GM19043 (cell line): ENCODE data around the gene HAUS7.

Experiments used
- ATAC-seq: cut with Tn5 transposase; IDR thresholded peaks from one replicate; pipeline ENCODE4 v1.9.1; 2021; ENCODE audit warnings: low read depth; ENCODE audit not compliant: unreplicated experiment

HAUS7 gene

GRCh38 chrX:153443476-153444332 is 26.7 kb downstream of the HAUS7 start:
- ATAC-seq: no peak

- no peak for ATAC-seq
These were observed 27.9 kb downstream of the HAUS7 start for GRCh38 chrX:153442463-153442862.

DNA sequence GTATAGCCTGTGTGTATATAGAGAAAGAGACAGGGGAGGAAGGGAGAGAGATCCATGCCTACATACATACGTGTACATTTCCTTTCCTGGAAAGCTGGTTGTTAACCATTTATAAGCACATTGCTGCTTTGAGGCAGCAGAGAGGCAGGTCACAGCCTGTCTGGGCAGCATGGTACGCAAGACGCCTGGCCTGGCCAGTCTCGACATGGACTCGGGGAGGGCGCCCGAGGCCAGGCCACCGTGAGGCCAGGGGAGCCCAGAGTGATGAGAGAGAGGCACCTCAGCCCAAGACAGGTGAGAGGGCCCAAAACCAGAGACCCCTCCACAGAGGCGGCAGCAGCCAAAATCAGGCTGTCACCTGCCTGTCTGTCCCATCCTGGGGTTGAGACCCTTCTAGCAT is 28.4 kb downstream of the HAUS7 start:
- no peak for ATAC-seq

GRCh38 chrX:153441296-153441695 is 29.1 kb downstream of the HAUS7 start:
- no peak for ATAC-seq

DNA sequence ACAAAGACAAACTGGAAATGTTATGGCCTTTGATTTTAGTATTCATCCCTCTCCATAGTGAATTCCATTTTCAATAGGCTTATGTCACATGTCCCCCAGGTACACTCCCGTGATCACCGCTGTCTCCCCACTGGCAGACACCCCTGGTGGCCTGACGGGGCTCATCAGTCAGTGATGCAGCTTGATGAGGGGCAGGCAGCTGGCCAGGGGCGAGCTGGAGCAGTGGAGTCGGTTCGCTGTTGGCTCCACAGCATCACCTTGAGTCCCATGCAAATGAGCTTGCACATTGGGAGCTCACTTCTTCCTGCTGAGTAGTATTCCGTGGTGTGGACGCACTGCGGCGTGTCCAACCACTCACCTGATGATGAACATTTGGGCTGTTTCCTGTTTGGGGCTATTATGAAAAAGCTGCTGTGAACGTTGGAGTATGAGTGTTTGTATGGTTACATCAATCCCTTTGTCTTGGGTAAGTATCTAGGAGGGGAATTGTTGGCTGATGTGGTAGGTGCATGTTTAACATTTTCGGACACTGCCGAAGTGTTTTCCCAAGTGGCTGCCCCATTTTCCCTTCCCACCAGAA is 29.7 kb downstream of the HAUS7 start:
- no peak for ATAC-seq

DNA sequence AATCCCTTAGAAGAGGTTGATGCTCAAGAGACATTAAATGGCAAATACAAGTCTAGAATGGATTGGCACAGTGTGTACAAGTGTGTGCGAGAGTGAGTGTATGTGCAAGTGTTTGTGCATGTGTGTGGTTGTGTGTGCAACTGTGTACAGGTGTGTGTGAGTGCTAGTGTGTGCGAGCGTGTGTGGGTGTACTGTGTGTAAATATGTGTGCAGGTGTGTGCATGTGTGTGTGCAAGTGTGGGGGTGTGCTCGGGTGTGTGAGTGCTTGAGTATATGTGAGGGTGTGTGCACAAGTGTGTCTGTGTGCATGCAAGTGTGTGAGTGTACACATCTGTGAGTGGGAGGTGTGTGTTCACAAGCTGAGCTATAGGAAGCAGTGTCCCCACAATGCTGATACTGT is 30.4 kb downstream of the HAUS7 start:
- ATAC-seq: no peak

DNA sequence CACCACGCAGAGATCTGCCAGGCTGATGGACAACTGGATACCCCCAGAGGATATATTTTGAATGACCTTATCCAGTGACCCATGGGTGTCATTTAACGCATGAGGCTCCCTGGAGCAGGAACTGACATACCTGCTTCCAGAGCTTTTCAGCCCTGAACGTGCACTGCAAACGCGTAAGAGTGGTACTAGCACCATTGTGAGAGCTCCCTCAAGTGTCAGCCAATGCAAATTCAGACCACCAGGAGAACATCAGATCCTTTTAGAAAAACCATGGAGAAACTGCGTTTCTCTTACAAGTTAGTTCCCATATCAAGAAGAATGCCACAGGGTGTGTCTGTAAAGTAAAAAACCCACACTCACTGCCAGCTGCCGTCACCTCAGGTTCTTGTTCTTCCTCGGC is 31.8 kb downstream of the HAUS7 start:
- ATAC-seq: no peak

DNA sequence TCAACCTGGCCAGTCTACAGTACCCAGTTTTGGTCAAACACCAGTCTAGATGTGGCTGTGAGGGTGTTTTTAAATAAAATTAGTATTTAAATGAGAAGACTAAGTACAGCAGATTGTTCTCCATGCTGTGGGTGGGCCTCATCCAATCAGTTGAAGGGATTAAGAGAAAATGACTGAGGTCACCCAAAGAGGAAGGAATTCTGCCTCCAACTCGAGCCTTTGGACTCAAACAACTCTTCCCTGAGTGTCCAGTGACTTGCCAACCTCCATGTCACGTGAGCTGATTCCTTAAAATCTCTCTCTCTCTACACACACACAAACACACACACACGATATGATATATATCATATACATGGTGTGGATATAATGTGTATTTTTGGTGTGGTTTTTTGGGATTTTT is 34.5 kb downstream of the HAUS7 start:
- no peak for ATAC-seq

- ATAC-seq: no peak
These were observed 35.6 kb downstream of the HAUS7 start for GRCh38 chrX:153434801-153435200.

- no peak for ATAC-seq
These were observed 36.5 kb downstream of the HAUS7 start for GRCh38 chrX:153433781-153434285.

DNA sequence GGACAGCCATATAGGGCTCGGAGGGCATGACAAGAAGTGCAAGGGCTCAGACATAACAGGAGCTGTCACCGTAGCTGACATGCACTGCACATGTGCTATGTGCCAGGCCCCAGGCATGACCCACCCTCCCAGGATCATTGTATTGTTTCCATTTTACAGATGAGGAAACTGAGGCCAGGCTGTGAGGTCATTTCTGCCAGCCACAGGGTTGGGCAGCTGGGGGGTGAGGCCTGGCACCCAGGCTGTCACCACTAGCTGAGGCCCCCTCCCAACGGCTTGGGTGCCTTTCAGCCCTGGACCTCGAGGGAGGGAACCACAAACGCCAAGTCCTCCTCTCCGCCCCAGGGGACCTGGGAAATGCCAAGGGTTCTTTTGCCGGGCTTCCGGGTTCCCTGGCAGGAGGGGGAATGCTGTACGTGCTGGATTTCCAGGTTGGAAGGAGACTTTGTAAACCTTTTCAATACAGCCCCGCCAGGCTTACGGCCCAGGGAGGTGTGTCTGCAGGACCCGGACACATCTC is 37.2 kb downstream of the HAUS7 start:
- no peak for ATAC-seq

DNA sequence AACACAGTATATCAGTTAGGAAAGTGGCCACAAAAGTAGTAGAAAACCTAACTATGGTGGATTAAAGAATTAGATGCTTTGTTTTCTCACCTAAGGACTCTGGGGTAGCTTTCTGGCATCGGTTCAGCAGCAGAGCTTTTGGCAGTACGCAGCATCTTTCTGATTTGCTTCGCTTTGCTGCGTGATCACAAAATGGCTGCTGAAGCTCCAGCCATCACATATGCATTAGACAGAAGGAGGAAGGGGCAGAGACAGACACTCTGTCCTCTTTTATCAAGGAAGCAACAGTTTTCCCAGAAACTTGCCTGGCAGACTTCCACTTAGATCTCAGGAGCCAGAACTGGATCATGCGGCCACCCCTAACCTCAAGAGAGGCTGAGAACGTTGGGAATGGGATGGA is 39.6 kb downstream of the HAUS7 start:
- ATAC-seq: no peak

DNA sequence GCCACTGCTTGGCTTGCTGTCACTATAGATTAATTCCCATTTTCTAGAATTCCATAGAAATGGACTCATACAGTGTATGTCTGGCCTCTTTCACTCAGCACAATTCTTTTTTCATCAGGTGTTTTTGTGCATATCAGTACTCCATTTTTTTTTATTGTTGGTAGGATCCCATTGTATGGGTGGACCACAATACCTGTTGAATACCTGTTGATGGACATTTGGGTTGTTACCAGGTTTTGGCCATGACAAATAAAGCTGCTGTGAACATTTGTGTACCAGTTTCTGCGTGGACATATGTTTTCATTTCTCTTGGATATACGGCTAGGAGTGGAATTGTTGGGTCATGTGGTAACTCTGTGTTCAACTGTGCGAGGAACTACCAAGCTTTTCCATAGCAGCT is 44.2 kb downstream of the HAUS7 start:
- ATAC-seq: no peak

DNA sequence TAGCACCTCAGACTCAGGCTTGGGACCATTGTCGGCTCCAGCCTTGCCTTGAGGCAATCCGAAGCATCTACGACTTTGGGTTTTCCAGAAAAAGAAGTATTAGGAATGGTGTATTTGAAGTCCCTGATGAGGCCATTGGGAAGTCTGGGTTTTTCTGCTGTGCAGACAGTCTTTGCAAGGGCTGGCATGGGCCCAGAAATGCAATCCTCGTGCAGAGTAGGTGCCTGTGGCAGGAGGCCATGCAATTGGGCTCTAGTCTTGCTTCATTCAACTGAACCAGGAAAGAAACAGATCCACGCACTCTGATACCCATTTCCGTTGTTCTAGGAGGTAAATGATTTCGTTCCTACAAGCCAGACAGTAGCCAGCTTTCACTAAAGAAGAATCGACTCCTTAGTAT is 46.7 kb downstream of the HAUS7 start:
- no peak for ATAC-seq

- no peak for ATAC-seq
These were observed 48.5 kb downstream of the HAUS7 start for GRCh38 chrX:153421856-153422255.

GRCh38 chrX:153420851-153421599 is 49.4 kb downstream of the HAUS7 start:
- ATAC-seq: no peak

DNA sequence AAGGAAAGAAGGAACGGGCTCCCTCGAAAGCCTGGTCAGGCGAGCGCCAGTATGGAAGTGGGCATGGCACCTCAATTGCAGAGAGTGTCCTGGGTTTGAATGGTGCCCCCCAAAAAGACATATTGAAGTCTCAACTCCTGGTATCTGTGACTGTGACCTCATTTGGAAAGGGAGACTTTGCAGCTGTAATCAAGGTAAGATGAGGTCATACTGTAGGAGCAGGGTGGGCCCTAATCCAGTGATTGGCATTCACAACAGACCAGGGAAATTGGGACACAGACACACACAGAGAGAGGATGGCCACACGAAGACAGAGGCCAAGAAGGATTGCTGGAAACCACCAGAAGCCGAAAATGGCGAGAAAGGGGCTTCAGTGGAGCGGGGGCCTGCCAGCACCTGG is 52.7 kb downstream of the HAUS7 start:
- ATAC-seq: no peak

- ATAC-seq: no peak
These were observed 53.5 kb downstream of the HAUS7 start for GRCh38 chrX:153416781-153417450.

DNA sequence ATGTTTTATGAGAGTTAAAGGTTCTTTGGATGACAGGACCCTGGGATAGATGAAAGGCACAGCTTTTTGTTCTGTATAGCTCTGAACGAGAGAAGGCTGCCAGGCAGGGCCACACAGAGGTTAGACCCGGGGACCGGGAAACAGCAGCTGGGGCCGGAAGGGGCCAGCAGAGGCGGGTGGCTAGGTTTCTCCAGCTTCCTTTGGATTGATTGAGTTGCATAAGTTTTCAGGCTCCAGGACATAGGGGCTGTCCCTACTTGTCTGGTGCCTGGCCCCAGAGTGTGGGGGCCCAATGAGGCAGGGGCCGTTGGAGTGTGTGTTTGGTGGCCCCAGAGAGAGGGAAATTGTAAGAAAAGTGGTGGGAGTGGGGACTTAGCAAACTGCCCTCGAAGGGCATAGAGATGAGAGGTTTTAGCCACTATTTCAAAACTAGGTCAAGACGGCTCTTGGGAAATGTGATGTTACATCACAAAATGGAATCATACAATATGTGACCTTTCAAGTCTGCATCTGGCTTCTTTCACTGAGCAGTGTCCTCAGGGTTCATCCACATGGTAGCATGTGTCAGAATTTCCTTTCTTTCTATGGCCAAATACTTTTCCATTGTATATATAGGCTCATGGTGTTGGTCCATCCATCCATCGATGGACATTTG is 55.4 kb downstream of the HAUS7 start:
- no peak for ATAC-seq

DNA sequence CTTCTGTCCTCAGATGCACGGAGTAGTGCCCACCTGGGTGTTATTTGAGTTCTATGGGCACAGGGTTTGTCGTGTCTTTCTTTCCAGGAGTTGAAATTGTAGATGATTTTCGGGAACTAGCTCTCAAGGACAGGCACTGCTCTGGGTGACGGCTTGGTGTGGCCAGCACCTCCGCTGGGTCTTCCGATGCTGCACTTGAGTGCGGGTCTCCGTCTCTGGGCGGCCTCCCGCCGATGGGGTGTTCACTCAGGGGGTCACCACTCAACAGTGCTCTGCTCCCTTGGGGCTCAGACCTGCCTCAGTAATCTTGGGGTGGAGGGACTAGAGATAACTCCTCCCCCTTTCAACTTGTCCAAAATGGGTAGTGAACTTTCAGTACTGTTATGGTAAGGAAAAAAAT is 56.6 kb downstream of the HAUS7 start:
- ATAC-seq: no peak
